Tibial nerve (tissue), 4 donors: ENCODE results near the gene ERG. TPM values are rescaled to one million over a fixed set of nuclear protein-coding genes. Genes with fewer than 3 reads are reported as not detected.

Experiments used
- DNase-seq, 2 donors: peaks; one replicate each; pipeline ENCODE4 v3.0.0-alpha.2; 2019; ENCODE audit warnings: low spot score in 2 of 2
- H3K27ac ChIP-seq, 4 donors: fragments of 200-600 bp; sonication (generic) in 3 of 4; one replicate each; pipeline ENCODE4 v1.5.1; 2017 to 2019; ENCODE audit warnings: mild to moderate bottlenecking in 1 of 4
- H3K27me3 ChIP-seq, 2 donors: fragments of 200-600 bp; sonication (generic) in 1 of 2; one replicate each; pipeline versions ENCODE4 v1.5.1 to v1.6.0; 2017 to 2019
- H3K36me3 ChIP-seq, 3 donors: fragments of 200-600 bp; sonication (generic); one replicate each; pipeline ENCODE4 v1.5.1; 2018 to 2019
- H3K4me1 ChIP-seq, 4 donors: fragments of 200-600 bp; sonication (generic) in 3 of 4; one replicate each; pipeline ENCODE4 v1.5.1; 2017 to 2019
- H3K4me3 ChIP-seq, 4 donors: fragments of 200-600 bp; sonication (generic) in 3 of 4; one replicate each; pipeline ENCODE4 v1.5.1; 2017 to 2019; ENCODE audit warnings: mild to moderate bottlenecking in 1 of 4, moderate library complexity in 1 of 4
- H3K9me3 ChIP-seq, 4 donors: fragments of 200-600 bp; sonication (generic) in 3 of 4; one replicate each; pipeline ENCODE4 v1.5.1; 2017 to 2019
- CTCF ChIP-seq, 5 experiments: fragments of 200-600 bp in 3 of 5; fragments of 450-650 bp in 2 of 5; sonication (generic) in 3 of 5; IDR thresholded peaks; one replicate each; pipeline ENCODE4 v1.5.1; 2016 to 2019; ENCODE audit warnings: antibody characterized with exemption in 5 of 5, mild to moderate bottlenecking in 3 of 5, moderate library complexity in 2 of 5
- EP300 ChIP-seq, 2 donors: sonication (generic); formaldehyde crosslinking; IDR thresholded peaks; one replicate each; pipeline ENCODE4 v1.6.1; 2017; ENCODE audit warnings: antibody characterized with exemption in 2 of 2, mild to moderate bottlenecking in 1 of 2
- POLR2A ChIP-seq, 2 donors: fragments of 450-650 bp; IDR thresholded peaks; one replicate each; pipeline ENCODE4 v1.6.1; 2017; ENCODE audit warnings: antibody characterized with exemption in 2 of 2, mild to moderate bottlenecking in 2 of 2, moderate library complexity in 2 of 2
- WGBS, 2 donors: methylation state at CpG; one replicate each; pipeline ENCODE4 v1.1.5; 2018; 5-methylcytosine and 5-hydroxymethylcytosine counted together
- total RNA-seq, 4 donors: library from RNA; depleted of rRNA; stranded (reverse); fragments of >200 nt; gene quantifications; one replicate each; pipeline ENCODE4 v1.1.0, GENCODE V29; 2016

ERG gene
- total RNA-seq, 4 donors from 2014 or later, result 5.9 to 20.4 (median 17.6) TPM

GRCh38 chr21:38486706-38487105 is 11.6 kb downstream of the ERG start:
- no peaks in the 10 kb centered on the region for H3K4me1 ChIP-seq
- 66 to 71% methylated on average over 6 of the region's 6 CpGs for WGBS, 2 donors
- no peak overlapping the region for H3K4me3 ChIP-seq
- H3K9me3 ChIP-seq, result no peaks in the 10 kb centered on the region
- TF ChIP-seq EP300 (IDR thresholded peaks at IDR 0.05) (no peak), POLR2A (IDR thresholded peaks at IDR 0.05) (no peak), CTCF (IDR thresholded peaks at IDR 0.05) (no peak)
- no peaks in the 10 kb centered on the region for H3K36me3 ChIP-seq
- no peak for DNase-seq
- H3K27me3 ChIP-seq, result peaks cover 0 to 6% of the 10 kb centered on the region in 2 donors
- no peak overlapping the region for H3K27ac ChIP-seq

- WGBS, 2 donors, result 71% methylated on average over 5 of the region's 5 CpGs
- no peaks in the 10 kb centered on the region for H3K36me3 ChIP-seq
- no peak overlapping the region for H3K4me3 ChIP-seq
- H3K27ac ChIP-seq, result no peak overlapping the region
- H3K4me1 ChIP-seq, result no peaks in the 10 kb centered on the region
- TF ChIP-seq CTCF (IDR thresholded peaks at IDR 0.05) (no peak), EP300 (IDR thresholded peaks at IDR 0.05) (no peak), POLR2A (IDR thresholded peaks at IDR 0.05) (no peak)
- H3K9me3 ChIP-seq, result no peaks in the 10 kb centered on the region
- no peak for DNase-seq
- H3K27me3 ChIP-seq, result peaks cover 0 to 6% of the 10 kb centered on the region in 2 donors
Measured at GRCh38 chr21:38486221-38486620, 12.1 kb downstream of the ERG start.

- Histone ChIP-seq H3K27ac (no peak overlapping the region), H3K27me3 (peaks cover 0 to 12% of the 10 kb centered on the region in 2 donors), H3K4me1 (no peaks in the 10 kb centered on the region), H3K36me3 (no peaks in the 10 kb centered on the region), H3K9me3 (no peaks in the 10 kb centered on the region), H3K4me3 (no peak overlapping the region)
- TF ChIP-seq CTCF (IDR thresholded peaks at IDR 0.05) (no peak), EP300 (IDR thresholded peaks at IDR 0.05) (no peak)
- DNase-seq, result no peak
- WGBS, 2 donors, result 82 to 85% methylated on average over 12 of the region's 12 CpGs
Measured at GRCh38 chr21:38479641-38480525, 18.4 kb downstream of the ERG start.

- H3K4me1 ChIP-seq, result no peaks in the 10 kb centered on the region
- no peak overlapping the region for H3K27ac ChIP-seq
- H3K9me3 ChIP-seq, result no peaks in the 10 kb centered on the region
- no peaks in the 10 kb centered on the region for H3K36me3 ChIP-seq
- TF ChIP-seq POLR2A (IDR thresholded peaks at IDR 0.05) (no peak), CTCF (IDR thresholded peaks at IDR 0.05) (no peak), EP300 (IDR thresholded peaks at IDR 0.05) (no peak)
- H3K4me3 ChIP-seq, result no peak overlapping the region
- peaks cover 0 to 20% of the 10 kb centered on the region in 2 donors for H3K27me3 ChIP-seq
- DNase-seq, result no peak
- 70 to 74% methylated on average over 4 of the region's 4 CpGs for WGBS, 2 donors
Measured at GRCh38 chr21:38478782-38479181, 19.5 kb downstream of the ERG start.

- 83 to 89% methylated on average over 9 of the region's 9 CpGs for WGBS, 2 donors
- TF ChIP-seq POLR2A (IDR thresholded peaks at IDR 0.05) (no peak), EP300 (IDR thresholded peaks at IDR 0.05) (no peak), CTCF (IDR thresholded peaks at IDR 0.05) (no peak)
- Histone ChIP-seq H3K36me3 (no peaks in the 10 kb centered on the region), H3K4me3 (no peak overlapping the region), H3K9me3 (no peaks in the 10 kb centered on the region), H3K4me1 (no peaks in the 10 kb centered on the region), H3K27me3 (peaks cover 0 to 21% of the 10 kb centered on the region in 2 donors), H3K27ac (no peak overlapping the region)
- no peak for DNase-seq
Measured at GRCh38 chr21:38477226-38477625, 21.1 kb downstream of the ERG start.
